H1 (cell line): ENCODE measurements around the gene SPR. TPM values are rescaled to one million over a fixed set of nuclear protein-coding genes. Genes with fewer than 3 reads are reported as not detected.

Experiments used
- BCL11A ChIP-seq, 2 experiments: IDR thresholded peaks; one replicate each; pipeline ENCODE4 v1.6.1; 2011; ENCODE audit warnings: low read depth in 2 of 2, low read length in 2 of 2, mild to moderate bottlenecking in 2 of 2
- FOSL1 ChIP-seq: IDR thresholded peaks from 2 replicates; pipeline ENCODE4 v1.6.1; 2011; ENCODE audit warnings: mild to moderate bottlenecking, low read depth, low read length, moderate library complexity; ENCODE audit not compliant: insufficient read depth
- polyA plus RNA-seq, 7 experiments: library from polyadenylated mRNA; depleted of rRNA in 3 of 7; stranded (reverse) in 5 of 7; unstranded in 2 of 7; fragments of >200 nt in 5 of 7; fragments of 200-250 nt in 2 of 7; gene quantifications; 1 replicate in 5 of 7; 2 replicates in 1 of 7; 4 replicates in 1 of 7; pipeline versions ENCODE4 v1.2.1 to v1.2.3, GENCODE V29; 2011 to 2013; ENCODE audit warnings: missing spikeins in 2 of 7, mixed read lengths in 2 of 7
- total RNA-seq: library from RNA; stranded (reverse); fragmentation: NEBNext Ultra II Directional; extraction: Animal tissue kit (Norgen Biotek cat#: 25700); gene quantifications from 2 replicates; pipeline ENCODE4 v1.2.1, GENCODE V29; 2021

Gene SPR
- total and polyA plus RNA-seq, 2 of the 8 experiments (the other 6 are each of a cell fraction or from before 2014, with no cell fraction given): 4.5 to 11.5 TPM

DNA sequence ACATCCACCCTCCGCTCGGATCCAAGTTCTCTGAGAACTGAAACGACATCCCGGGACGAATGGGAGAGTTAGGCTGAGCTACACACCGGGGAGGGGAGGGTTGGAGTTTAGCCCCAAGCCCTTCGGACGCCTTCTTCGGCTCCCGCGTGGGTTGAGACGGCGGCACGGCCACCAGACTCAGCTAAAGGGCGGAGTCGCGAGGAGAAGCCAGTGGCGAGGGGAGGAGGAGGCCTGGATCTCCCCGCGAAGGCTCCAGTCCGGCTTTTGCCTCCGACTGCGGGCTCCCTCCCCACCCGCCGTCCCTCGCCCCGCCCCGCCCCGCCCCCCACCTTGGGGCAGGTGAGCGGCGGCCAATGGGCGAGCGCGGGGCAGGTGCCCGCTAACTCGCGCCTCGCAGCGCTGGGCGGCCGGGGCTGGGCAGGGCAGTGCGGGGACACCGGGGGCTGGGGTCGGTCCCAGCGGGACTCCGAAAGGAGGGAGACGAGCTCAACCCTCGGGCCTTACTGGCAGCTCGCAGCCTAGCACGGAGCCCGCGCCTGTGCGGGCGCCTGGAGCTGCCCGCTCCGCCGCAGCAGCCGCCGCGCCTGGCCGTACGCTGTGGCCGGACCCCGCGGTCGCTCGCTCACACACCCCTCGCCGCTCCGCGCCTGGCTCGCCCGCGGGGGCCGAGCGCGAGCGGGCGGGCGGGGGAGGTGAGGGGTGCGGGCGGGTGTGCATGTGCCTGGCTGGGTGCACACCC, 30.1 kb downstream of the SPR start, which contains the start of gene EMX1 (continued):
- TF ChIP-seq FOSL1 (no peak), BCL11A (IDR thresholded peaks at IDR 0.05; ENCODE audit: low read depth in 2 of 2, low read length in 2 of 2) (no peak)
